ENCODE data around the gene COL4A3.

COL4A3 gene

GRCh38 chr2:227296671-227297405 is 132.4 kb downstream of the COL4A3 start:
- DNase-seq: no peak

- no peak for DNase-seq
Measured at GRCh38 chr2:227301523-227301922, 137.1 kb downstream of the COL4A3 start.

- no peak for DNase-seq
Measured at GRCh38 chr2:227308784-227309183, 144.4 kb downstream of the COL4A3 start.

GRCh38 chr2:227310756-227311110 is 146.3 kb downstream of the COL4A3 start:
- no peak for DNase-seq

- no peak for DNase-seq
Measured at GRCh38 chr2:227311861-227312506, 147.6 kb downstream of the COL4A3 start.

- DNase-seq: no peak
Measured at GRCh38 chr2:227312579-227312978, 148.2 kb downstream of the COL4A3 start.

- DNase-seq: no peak
Measured at GRCh38 chr2:227313310-227313709, 148.9 kb downstream of the COL4A3 start.

- DNase-seq: no peak
Measured at GRCh38 chr2:227317834-227318233, 153.4 kb downstream of the COL4A3 start.

GRCh38 chr2:227320305-227321094 is 156.1 kb downstream of the COL4A3 start:
- no peak for DNase-seq

GRCh38 chr2:227322530-227323205 is 158.2 kb downstream of the COL4A3 start:
- no peak for DNase-seq

- DNase-seq: no peak
Measured at GRCh38 chr2:227323818-227324217, 159.4 kb downstream of the COL4A3 start.

GRCh38 chr2:227324642-227324994 is 160.2 kb downstream of the COL4A3 start:
- DNase-seq: peak; percentile 29

GRCh38 chr2:227324995-227325838 is 160.8 kb downstream of the COL4A3 start, which contains the start of gene MFF:
Gene MFF, plus strand, starts transcription at chr2:227325251. Its CDS starts 5,415 bp downstream, at chr2:227330666.
- DNase-seq: peak; percentile 94

- peak; percentile 32 for DNase-seq
Measured at GRCh38 chr2:227325839-227326195, 161.4 kb downstream of the COL4A3 start.

GRCh38 chr2:227326783-227327182 is 162.4 kb downstream of the COL4A3 start:
- no peak for DNase-seq

- no peak for DNase-seq
Measured at GRCh38 chr2:227335713-227336112, 171.3 kb downstream of the COL4A3 start.

- DNase-seq: no peak
Measured at GRCh38 chr2:227337442-227337841, 173.0 kb downstream of the COL4A3 start.

- no peak for DNase-seq
Measured at GRCh38 chr2:227339098-227339599, 174.7 kb downstream of the COL4A3 start.

GRCh38 chr2:227340106-227340505 is 175.7 kb downstream of the COL4A3 start:
- DNase-seq: no peak

- DNase-seq: no peak
Measured at GRCh38 chr2:227341553-227341952, 177.1 kb downstream of the COL4A3 start.

GRCh38 chr2:227344231-227344630 is 179.8 kb downstream of the COL4A3 start:
- no peak for DNase-seq

GRCh38 chr2:227347117-227347516 is 182.7 kb downstream of the COL4A3 start:
- no peak for DNase-seq
